Epithelial cell of alveolus of lung (primary cell): ENCODE results near the gene UBE2B. TPM values are rescaled to one million over a fixed set of nuclear protein-coding genes. Genes with fewer than 3 reads are reported as not detected.

Source experiments
- total RNA-seq: library from RNA; depleted of rRNA; stranded (reverse); fragments of >200 nt; gene quantifications from 2 replicates; pipeline ENCODE4 v1.2.1, GENCODE V29; 2015

UBE2B gene
- total RNA-seq: 24.8 and 75.1 TPM in 2 replicates

GRCh38 chr5:134370871-134371833 is at the start of gene UBE2B:
UBE2B (plus strand) TSS chr5:134371569; CDS start chr5:134371596, 27 bp downstream.

DNA sequence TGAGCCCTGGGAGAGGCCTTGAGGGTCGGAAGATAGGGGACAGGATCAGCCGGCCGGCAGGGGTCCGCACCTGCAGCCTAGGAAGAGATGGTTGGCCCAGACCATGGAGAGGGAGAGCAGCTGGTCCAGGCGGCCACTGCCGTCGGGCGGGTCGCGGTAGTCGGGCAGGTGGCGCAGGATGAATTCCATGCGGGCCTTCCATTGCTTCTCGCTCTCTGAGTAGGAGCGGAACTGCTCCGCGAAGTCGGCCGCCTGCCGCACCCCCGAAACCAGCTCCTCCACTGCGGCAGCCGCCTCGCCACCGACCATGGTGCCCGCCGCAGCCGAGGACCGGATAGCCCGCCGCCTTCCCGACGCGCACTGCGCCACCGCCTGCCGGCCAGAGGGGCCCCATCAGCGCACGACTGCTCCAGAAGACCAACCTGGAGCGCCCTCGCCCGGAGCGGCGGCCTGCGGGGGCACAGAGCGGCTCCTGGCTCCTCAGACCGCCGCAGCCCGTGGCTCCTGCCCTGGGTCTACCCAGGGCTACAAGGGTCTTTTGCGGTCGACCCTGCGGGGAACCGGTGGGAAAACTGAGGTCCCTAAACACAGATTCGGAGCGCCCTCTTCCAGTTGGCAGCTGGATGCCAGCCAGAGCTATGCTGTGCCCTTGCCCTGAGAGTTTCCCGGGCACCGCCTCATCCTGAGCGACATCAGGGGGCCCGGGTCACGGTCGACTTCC is 40.3 kb downstream of the UBE2B start, which contains the start of gene CDKN2AIPNL:
CDKN2AIPNL (minus strand) TSS at position 336 of the 721 bp plus-strand sequence; CDS start at position 309, 27 bp downstream.

Other genes starting within 250 kb of the UBE2B start
- gene SKP1, start 194.6 kb upstream of the UBE2B start, total RNA-seq: 225 and 277 TPM in 2 replicates
- 58.6 and 156 TPM in 2 replicates for gene PPP2CA, start 145.5 kb upstream of the UBE2B start, total RNA-seq
- gene CDKL3, start 4.4 kb upstream of the UBE2B start, total RNA-seq: 5.8 and 7.1 TPM in 2 replicates
- 39.8 and 47.1 TPM in 2 replicates for gene CDKN2AIPNL, start 40.3 kb downstream of the UBE2B start, total RNA-seq
- gene JADE2, start 154.1 kb downstream of the UBE2B start, total RNA-seq: 17.5 and 21.6 TPM in 2 replicates